MCF 10A (cell line): Measurements from ENCODE around the gene WWC1. TPM values are rescaled to one million over a fixed set of nuclear protein-coding genes. Genes with fewer than 3 reads are reported as not detected.

Experiments used
- BruUV-seq: library from RNA; stranded (reverse); fragments of 400-500 nt; replicated peaks from 2 replicates; lab custom pipeline; 2021; lab: Mats Ljungman, UMichigan
- CTCF ChIA-PET: fragments of 300-600 bp; sonication (Branson Sonifier 250); formaldehyde crosslinking; extraction: SDS; loops from one replicate; lab custom pipeline; 2021; ENCODE audit warnings: antibody characterized with exemption, inconsistent platforms; lab: Yijun Ruan, JAX
- POLR2A ChIA-PET: fragments of 300-600, 350-650 bp; sonication (Branson Sonifier 250); formaldehyde crosslinking; extraction: SDS; loops from one replicate; lab custom pipeline; 2020; ENCODE audit warnings: antibody characterized with exemption, inconsistent platforms; lab: Yijun Ruan, JAX
- DNase-seq: peaks from one replicate; pipeline ENCODE4 v3.0.0-alpha.2; 2018; ENCODE audit not compliant: unreplicated experiment
- H3K27ac Mint-ChIP-seq: one replicate; pipeline ENCODE4 v1.8.0; 2022; ENCODE audit warnings: mild to moderate bottlenecking, low read depth, mixed read lengths; ENCODE audit not compliant: unreplicated experiment
- H3K27me3 Mint-ChIP-seq: one replicate; pipeline ENCODE4 v1.8.0; 2022; ENCODE audit warnings: mixed read lengths; ENCODE audit not compliant: insufficient read depth, unreplicated experiment
- H3K36me3 Mint-ChIP-seq: one replicate; pipeline ENCODE4 v1.8.0; 2022; ENCODE audit warnings: mild to moderate bottlenecking, moderate library complexity, mixed read lengths; ENCODE audit not compliant: insufficient read depth, unreplicated experiment
- H3K4me1 Mint-ChIP-seq: one replicate; pipeline ENCODE4 v1.8.0; 2022; ENCODE audit warnings: mixed read lengths; ENCODE audit not compliant: insufficient read depth, unreplicated experiment
- H3K4me3 Mint-ChIP-seq: one replicate; pipeline ENCODE4 v1.8.0; 2022; ENCODE audit warnings: mild to moderate bottlenecking, moderate library complexity, mixed read lengths; ENCODE audit not compliant: unreplicated experiment
- H3K9me3 Mint-ChIP-seq: one replicate; pipeline ENCODE4 v1.8.0; 2022; ENCODE audit warnings: mixed read lengths; ENCODE audit not compliant: unreplicated experiment
- intact Hi-C: fragments of 100-400 bp; cut with micrococcal nuclease; formaldehyde crosslinking; loops from 2 replicates; pipeline ENCODE4 v1.14.1; 2022
- total RNA-seq: library from RNA; stranded (reverse); gene quantifications from 2 replicates; pipeline ENCODE4 v1.2.3, GENCODE V29; 2022
- TF ChIP-seq, protein P1 (sequence below): fragments of 200-600 bp; IDR thresholded peaks from one replicate; pipeline ENCODE4 v1.8.0; 2022; ENCODE audit warnings: antibody characterized with exemption, mild to moderate bottlenecking; ENCODE audit not compliant: unreplicated experiment

Gene WWC1
- total RNA-seq, 1 experiment from 2014 or later = 47.0 TPM

DNA sequence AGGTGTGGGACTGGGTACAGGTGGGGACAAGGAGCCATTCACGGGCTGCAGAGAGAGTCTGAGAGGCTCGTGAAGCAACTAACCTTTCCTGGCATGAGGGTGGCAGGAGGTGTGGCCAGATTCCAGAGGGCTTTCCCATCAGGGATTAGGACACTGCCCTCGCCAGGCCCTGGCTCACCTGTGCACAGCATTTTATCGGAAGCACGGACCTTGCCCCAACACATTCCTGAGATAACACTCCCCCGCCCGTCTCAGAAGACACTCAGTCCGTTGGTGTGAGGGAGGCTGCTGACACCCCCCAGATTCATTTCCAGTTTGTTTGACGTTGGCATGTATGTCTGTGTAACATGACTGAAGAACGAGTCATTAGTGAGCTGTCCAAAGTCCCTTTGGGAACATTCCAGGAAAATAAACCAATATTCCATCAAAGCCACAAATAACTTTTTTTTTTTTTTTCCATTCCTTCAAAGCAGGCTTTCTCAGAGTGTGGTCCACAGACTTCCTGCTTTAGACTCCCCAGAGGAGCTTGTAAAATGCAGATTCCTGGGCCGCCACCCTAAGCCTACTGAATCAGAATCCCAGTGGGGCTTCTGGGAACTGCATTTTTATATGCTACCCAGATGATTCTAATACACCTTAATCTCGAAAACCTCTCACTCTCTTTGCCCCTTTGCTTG lies 23.4 kb downstream of the WWC1 start:
- ChIA-PET CTCF (interaction anchor here (0.7 to 3.0 kb wide), 19 partner anchors 9 to 1329 kb away, joined by 3 to 18 read pairs (median 3); no protein-coding TSS in a partner anchor), POLR2A (interaction anchor here (0.7 to 4.8 kb wide), 9 partner anchors 9 to 332 kb away, joined by 3 to 44 read pairs (median 7); partner anchors contain the start of gene WWC1)
- Mint-ChIP-seq H3K4me1 (peaks cover 39% of the 10 kb centered on the region), H3K4me3 (peak overlapping the region; percentile 6), H3K36me3 (no peaks in the 10 kb centered on the region), H3K9me3 (no peaks in the 10 kb centered on the region), H3K27ac (peak overlapping the region; percentile 36), H3K27me3 (no peaks in the 10 kb centered on the region)
- DNase-seq = peak; percentile 95
- intact Hi-C loops = no loop called here
- TF ChIP-seq, protein P1, sequence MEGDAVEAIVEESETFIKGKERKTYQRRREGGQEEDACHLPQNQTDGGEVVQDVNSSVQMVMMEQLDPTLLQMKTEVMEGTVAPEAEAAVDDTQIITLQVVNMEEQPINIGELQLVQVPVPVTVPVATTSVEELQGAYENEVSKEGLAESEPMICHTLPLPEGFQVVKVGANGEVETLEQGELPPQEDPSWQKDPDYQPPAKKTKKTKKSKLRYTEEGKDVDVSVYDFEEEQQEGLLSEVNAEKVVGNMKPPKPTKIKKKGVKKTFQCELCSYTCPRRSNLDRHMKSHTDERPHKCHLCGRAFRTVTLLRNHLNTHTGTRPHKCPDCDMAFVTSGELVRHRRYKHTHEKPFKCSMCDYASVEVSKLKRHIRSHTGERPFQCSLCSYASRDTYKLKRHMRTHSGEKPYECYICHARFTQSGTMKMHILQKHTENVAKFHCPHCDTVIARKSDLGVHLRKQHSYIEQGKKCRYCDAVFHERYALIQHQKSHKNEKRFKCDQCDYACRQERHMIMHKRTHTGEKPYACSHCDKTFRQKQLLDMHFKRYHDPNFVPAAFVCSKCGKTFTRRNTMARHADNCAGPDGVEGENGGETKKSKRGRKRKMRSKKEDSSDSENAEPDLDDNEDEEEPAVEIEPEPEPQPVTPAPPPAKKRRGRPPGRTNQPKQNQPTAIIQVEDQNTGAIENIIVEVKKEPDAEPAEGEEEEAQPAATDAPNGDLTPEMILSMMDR = peak; percentile 22
- no TSS peak for BruUV-seq

DNA sequence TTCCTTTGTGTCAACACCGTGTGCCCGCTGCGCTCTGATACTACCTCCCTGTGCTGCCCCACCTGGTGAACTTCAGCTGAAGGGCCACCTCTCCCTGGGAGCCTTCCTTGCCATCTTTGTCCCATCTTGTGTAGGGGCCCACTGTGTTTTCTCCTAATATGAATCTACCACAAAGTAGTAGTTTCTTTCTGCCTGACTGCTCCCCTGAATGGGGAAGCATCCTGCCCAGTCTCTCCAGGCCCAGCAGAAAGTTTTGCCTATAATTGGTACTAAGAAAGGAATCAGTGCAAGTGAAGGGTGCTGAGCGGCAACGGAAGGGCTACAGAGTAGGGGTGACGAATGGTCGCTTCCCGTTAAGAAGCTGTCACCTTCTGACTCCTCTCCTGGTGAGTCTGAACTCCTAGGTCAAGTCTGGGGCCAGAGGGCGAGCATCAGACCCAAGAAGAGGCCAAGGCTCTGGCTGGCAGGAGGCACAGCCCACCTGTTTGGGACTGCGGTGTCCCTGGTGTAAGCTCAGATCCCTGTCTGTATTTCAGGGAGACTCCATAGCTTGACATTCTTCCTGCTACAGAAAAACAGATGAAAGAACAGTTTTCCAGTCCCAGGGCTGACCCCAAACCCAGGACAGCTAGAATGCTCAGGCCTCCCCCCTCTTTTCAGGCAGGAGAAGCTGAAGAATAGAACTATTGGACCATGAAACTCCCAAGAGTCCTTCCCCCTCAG lies 24.1 kb downstream of the WWC1 start:
- no TSS peak for BruUV-seq
- no peaks in the 10 kb centered on the region for H3K36me3 Mint-ChIP-seq

DNA sequence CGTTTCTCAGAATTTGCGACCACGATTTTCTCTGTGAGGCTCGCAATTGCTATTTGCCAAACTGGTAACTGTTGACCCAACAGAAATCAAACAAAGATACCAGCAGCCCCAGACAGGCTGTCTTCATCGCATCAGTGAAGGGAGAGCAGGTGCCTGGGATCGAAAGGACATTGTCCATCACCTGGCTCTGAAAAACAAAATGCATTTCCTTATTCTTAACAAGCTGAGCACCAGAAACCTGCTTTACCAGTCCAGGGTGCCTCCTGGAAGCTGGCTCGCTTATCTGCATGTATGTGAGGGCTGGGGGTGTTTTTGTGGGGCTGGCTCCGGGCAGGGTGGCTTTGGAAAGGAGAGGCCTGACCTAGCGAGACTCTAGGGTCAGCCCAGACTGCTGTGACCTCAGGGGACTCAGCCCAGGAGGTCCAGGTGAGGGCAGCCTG lies 24.7 kb downstream of the WWC1 start:
- Mint-ChIP-seq H3K4me3 (no peak overlapping the region), H3K27ac (peak overlapping the region; percentile 50), H3K4me1 (peaks cover 38% of the 10 kb centered on the region), H3K36me3 (no peaks in the 10 kb centered on the region), H3K9me3 (no peaks in the 10 kb centered on the region), H3K27me3 (no peaks in the 10 kb centered on the region)
- TF ChIP-seq, protein P1 = no peak
- DNase-seq = no peak
- intact Hi-C loops = no loop called here
- BruUV-seq = no TSS peak
- CTCF ChIA-PET = interaction anchor here (0.8 to 2.1 kb wide), 10 partner anchors 8 to 171 kb away, joined by 3 to 16 read pairs (median 4); no protein-coding TSS in a partner anchor
- POLR2A ChIA-PET = interaction anchor here (1.0 to 4.8 kb wide), 7 partner anchors 9 to 331 kb away, joined by 3 to 44 read pairs (median 5); partner anchors contain the start of gene WWC1

More for the DNA sequence above, 24.1 kb downstream of the WWC1 start:
- H3K4me1 Mint-ChIP-seq = peaks cover 38% of the 10 kb centered on the region
- no peaks in the 10 kb centered on the region for H3K9me3 Mint-ChIP-seq
- ChIA-PET CTCF (interaction anchor here (0.7 to 2.2 kb wide), 18 partner anchors 9 to 1329 kb away, joined by 3 to 16 read pairs (median 3); no protein-coding TSS in a partner anchor), POLR2A (interaction anchor here (0.7 to 4.8 kb wide), 9 partner anchors 9 to 332 kb away, joined by 3 to 44 read pairs (median 7); partner anchors contain the start of gene WWC1)
- DNase-seq = no peak
- intact Hi-C loops = no loop called here
- H3K27me3 Mint-ChIP-seq = no peaks in the 10 kb centered on the region
- H3K4me3 Mint-ChIP-seq = peak overlapping the region; percentile 6
- peak overlapping the region; percentile 36 for H3K27ac Mint-ChIP-seq
- TF ChIP-seq, protein P1 = peak; percentile 5

DNA sequence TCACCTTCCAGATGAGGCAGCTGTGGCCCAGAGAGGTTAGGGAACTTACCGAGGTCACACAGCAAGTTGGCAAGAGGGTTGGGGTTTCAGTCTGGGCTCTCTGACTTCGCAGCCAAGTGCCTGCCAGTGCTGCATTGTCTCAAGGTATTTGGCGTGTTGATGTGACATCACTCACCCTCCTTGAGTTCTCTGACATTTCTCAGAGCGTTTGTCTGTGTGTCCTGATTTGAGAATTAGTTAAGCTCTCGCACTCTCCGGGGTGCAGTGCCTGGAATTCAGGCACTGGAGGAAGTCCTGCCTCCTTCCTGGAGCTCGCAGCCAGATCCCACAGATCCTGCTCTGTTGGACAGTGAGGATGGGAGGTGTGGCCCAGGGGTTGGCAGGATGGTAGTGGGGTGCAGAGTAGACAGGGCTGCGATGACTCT lies 25.7 kb downstream of the WWC1 start:
- no peak overlapping the region for H3K4me3 Mint-ChIP-seq
- H3K9me3 Mint-ChIP-seq = no peaks in the 10 kb centered on the region
- DNase-seq = no peak
- intact Hi-C loops = no loop called here
- TF ChIP-seq, protein P1 = no peak
- POLR2A ChIA-PET = interaction anchor here (1.3 to 4.8 kb wide), 5 partner anchors 10 to 48 kb away, joined by 3 to 44 read pairs (median 7); partner anchors contain the start of gene WWC1
- no TSS peak for BruUV-seq
- H3K27me3 Mint-ChIP-seq = no peaks in the 10 kb centered on the region
- CTCF ChIA-PET = interaction anchor here (0.7 to 2.7 kb wide), 10 partner anchors 10 to 170 kb away, joined by 3 to 14 read pairs (median 6); partner anchors contain the start of gene WWC1
- peak overlapping the region; percentile 20 for H3K27ac Mint-ChIP-seq
- no peaks in the 10 kb centered on the region for H3K36me3 Mint-ChIP-seq
- peaks cover 38% of the 10 kb centered on the region for H3K4me1 Mint-ChIP-seq
